ENCODE measurements around the gene EIF2B5.

DNA sequence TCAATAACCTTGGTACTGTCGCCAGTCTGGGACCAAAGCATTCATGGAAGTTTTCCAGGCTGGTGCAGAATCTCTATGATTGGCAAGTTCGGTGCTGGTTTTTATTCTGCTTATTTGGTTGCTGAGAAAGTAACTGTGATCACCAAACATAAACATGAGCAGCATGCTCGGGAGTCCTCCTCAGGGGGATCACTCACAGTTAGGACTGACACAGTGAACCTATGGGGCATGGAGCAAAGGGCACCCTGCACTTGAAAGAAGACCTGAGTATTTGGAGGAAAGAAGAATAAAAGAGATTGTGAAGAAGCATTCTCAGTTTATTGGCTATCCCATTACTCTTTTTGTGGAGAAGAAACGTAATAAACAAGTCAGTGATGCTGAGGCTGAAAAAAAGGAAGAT is 19.1 kb upstream of the EIF2B5 start:
- TF ChIP-seq POLR2AphosphoS5 (IDR thresholded peaks at IDR 0.05; ENCODE audit: borderline replicate concordance, low read depth, low read length) (no peak), EZH2 (IDR thresholded peaks at IDR 0.05) (no peak)
